HG03442 (cell line): ENCODE data around the gene USP48.
"Not testable (repeated sequence)": the region's sequence is repeated elsewhere in the genome, so short reads cannot be mapped to it uniquely, and the experiment has no call there.

ENCODE experiments used
- ATAC-seq: cut with Tn5 transposase; IDR thresholded peaks from one replicate; pipeline ENCODE4 v1.9.1; 2021; ENCODE audit warnings: mild to moderate bottlenecking, moderate library complexity; ENCODE audit not compliant: unreplicated experiment

USP48 gene

GRCh38 chr1:21641076-21641475, 141.9 kb downstream of the USP48 start:
- no peak for ATAC-seq

DNA sequence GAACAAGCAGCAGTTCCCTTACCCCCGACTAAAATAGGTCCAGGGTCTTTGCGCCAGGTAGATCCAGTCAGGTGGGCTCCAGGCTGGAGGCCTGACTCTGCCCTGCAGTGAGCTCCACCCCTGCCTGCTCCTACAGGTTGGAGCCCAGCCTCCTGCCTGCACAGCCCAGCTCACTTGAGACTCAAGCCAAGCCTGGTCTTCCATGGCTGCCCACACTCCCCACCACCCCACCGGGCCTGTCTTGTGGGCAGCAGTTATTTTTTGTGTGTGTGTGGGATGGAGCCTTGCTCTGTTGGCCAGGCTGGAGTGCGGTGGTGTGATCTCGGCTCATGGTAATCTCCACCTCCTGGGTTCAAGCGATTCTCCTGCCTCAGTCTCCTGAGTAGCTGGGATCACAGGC, 142.3 kb downstream of the USP48 start:
- ATAC-seq, result no peak

GRCh38 chr1:21639594-21640041, 143.3 kb downstream of the USP48 start:
- ATAC-seq, result no peak

DNA sequence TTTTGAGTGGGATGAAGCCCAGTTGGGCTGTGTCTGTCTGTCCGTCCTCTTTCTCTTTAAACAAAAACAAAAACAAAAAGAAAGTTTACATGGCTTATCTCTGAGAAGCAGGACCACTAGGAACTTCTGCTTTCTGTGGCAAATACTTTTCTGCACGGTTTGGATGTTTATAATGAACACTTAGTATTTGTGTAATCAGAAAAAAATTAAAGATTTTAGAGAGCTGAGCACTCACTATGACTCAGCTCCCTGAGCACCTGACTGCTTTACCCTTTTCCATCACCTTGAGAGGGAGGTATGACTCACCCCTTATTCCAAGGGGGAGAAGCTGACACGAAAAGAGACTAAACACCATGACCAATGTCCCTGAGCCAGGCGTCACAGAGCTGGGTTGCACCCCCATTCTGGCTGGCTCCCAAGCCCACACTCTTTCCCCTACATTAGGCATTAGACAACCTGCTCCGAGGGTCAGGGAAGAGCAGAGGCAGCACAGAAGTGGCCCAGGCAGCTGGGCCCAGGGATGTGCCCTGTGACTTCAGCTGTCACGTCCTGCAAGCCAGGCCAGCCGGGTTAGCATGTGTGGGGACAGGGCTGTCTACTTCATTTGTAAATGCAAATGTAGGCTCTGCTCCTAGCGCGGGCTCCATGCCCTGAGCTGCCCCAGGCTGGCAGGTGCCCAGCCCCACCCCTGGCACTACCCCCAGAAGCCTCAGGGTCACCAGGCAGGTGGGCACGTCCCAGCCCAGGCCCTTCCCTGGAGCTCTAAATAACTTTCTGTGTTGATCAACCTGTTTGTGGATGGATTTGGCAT, 144.2 kb downstream of the USP48 start:
- no peak for ATAC-seq

DNA sequence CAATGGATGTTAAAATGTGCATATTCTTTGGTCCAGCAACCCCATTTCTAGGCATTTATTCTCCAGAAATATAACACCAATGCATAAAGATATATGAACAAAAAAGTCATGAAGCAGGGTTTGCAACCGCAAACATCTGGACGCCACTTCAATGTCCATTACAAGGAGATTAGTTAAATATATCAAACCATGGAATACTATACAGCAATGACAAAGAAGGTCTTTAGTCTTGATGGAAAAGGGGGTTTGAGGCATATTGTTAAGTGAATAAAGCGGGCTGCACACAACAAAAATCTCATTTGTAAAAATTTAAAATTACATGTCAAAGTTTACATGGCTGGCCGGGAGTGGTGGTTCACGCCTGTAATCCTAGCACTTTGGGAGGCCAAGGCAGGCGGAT, 145.4 kb downstream of the USP48 start:
- ATAC-seq, result no peak

DNA sequence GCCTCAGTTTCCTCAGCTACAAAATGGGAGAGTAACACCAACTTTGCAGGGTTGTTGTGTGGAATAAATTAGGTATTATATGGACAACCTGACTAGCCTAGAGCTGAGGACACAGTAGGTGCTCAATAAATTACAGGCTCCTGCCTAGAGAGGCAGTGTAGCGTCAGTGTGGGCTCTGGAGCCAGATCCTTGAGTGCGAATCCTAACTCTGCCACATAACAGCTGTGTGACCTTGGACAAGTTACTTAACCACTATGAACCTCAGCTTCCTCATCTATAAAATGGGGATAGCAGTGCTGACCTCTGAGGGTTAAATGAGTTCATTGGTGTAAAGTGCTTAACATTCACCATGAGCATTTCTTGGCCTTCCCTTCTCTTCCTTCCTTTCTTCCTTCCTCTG, 146.9 kb downstream of the USP48 start:
- no peak for ATAC-seq

GRCh38 chr1:21634806-21635535, 148.0 kb downstream of the USP48 start:
- ATAC-seq, result no peak

DNA sequence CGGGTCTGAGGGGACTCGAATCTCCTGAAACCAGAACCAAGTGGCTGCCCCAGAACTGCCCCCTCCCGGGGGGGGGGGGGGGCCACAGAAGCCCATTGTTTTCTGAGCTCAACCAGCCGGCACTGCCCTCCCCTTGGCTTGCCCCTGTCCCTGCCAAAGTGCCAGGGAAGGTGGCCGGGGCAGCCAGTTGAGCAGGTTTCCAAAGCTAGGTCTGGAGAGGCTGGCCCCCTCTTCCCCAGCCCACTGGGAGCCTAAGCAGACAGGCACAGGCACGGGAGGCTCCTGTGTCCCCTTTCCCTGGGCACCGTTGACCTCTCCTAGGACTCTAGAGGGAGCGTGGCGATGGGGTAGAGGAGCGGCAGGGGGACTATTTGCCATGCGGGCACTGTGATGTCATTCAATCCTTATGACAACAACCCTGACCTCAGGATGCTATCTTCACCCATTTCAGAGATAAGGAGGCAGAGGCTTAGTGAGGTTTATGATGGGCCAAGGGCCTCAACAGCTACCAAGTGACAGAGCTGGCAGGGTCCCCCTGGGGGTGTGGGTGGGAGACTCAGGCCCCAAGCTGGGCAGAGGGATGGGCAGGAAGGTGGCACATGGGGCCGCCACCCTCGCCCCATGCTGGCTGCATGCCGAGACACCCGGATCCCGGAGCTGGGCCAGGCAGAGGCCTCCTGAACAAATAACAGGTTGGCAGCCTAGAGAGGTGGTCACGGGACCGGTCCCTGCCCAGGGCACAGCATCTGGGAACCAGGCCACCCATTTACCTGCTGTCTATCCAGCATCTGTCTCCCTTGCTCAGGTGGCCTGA, 148.8 kb downstream of the USP48 start:
- no peak for ATAC-seq

DNA sequence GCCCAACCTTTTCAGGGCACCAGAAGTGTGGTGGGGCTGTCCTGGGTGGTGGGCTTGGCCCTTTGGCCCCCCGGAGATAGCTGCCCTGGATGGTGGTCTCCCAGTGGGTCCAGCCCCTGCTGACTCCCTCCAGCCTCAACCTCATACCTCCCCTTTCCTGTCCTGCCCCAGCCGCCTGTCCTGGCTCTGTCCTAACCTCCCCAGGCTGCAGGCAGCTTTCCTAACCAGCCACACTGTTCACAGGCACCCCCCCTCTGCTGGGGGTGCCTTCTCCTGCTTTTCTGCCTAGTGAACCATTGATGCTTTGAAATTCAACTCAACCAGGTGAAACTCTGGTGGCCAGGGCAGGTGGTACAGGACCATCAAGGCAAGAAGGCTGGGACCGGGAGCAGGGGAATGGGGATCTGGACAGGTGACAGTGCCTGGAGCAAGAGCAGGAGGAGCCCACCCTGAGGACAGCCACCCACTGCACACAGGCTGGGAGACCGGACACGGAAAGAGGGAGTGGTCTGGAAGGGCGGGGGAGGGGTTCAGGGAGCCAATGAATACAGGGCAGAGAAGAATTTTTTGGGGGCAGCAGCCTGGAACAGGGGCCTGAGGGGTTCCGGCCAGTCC, 149.7 kb downstream of the USP48 start:
- ATAC-seq, result no peak

DNA sequence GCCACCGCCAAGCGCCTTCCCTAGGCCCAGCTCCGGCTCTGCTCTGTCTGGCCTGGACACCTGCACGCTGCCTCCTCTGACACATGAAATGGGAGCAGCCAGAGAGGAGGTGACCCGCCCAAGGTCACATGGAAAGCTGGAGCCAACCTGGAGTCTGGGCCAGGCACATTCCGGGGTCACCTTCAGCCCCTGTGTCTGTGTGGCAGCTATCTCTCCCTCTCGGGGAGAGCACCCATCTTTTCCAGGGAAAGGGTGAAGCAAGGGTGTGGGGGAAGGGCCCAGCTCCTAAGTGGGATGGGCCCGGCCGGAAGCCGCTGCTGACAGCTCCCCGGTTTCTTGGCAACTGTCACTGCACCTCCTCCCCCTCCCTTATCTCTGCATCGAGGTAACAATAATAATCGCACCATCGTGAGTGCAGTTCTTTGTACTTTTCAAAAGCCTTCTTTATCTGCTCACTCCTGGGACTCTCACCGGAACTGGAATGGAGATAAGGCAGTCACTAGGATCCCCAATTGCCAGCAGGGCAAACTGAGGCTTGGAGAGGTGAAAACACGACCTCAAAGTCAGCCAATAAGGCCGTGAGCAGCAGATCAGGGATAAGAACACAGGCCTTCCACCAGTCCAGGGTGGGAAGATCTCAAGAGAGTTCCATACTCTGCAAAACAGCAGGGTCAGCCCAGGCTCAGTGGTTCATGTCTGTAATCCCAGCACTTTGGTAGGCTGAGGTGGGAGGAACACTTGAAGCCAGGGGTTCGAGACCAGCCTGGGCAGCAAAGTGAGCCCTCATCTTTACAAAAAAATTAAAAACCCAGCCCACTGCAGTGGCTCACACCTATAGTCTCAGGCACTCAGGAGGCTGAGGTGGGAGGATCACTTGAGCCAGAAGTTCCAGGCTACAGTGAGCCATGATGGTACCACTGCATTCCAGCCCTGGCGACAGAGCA, 150.7 kb downstream of the USP48 start:
- no peak for ATAC-seq

GRCh38 chr1:21631590-21631943, 151.4 kb downstream of the USP48 start:
- ATAC-seq, result not testable (repeated sequence)

GRCh38 chr1:21630571-21631343, 152.2 kb downstream of the USP48 start:
- ATAC-seq, result no peak

DNA sequence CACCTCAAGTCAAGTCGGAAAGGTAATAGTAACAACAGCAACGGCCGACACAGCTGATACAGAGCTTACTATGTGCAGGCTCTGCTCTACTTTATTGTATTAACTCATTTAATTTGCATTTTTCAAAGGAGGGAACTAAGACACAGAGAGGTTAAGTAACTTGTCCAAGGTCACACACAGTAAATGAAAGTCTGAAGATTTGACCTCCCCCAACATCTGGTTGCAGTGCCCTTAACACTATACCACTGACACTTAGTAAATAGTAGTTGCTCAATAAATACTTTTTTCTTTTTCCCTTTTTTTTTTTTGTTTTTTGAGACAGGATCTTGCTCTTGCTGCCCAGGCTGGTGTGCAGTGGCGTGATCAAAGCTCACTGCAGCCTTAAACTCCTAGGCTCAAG, 153.0 kb downstream of the USP48 start:
- ATAC-seq, result no peak

DNA sequence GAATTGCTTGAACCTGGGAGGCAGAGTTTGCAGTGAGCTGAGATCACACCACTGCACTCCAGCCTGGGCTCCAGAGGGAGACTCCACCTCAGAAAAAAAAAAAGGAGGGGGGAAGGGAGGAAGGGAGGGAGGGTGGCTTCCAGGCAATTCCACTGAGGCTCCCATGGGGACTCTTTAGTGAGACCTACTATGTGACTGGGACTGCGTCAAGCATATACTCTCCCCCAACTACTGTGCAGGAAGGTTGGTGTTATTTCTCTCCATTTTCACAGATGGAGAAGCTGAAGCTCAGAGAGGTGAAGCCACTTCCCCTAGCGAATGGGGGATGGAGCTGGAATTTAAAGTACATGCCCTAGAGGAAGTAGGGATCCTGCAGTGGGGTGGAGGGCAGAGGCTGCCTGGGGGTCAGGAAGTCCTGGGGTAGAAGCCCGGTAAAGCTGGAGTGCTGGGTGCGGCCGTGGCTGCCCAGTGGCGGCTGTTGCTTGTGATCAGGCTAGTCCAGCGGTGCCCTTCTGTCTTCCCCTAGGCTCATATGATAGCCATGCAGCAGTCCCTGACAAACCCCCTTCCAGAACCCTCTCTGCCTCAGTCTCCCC, 154.1 kb downstream of the USP48 start:
- no peak for ATAC-seq
